H1 (cell line): ENCODE measurements around the gene KPNA3. TPM values are rescaled to one million over a fixed set of nuclear protein-coding genes. Genes with fewer than 3 reads are reported as not detected.

Source experiments
- CTCF ChIA-PET: fragments of 300-600 bp; sonication (Branson Sonifier 250); formaldehyde crosslinking; loops from one replicate; lab custom pipeline; 2021; ENCODE audit not compliant: partially characterized antibody; lab: Charles Lee
- POLR2A ChIA-PET: fragments of 300-600 bp; sonication (Branson Sonifier 250); formaldehyde crosslinking; loops from one replicate; lab custom pipeline; 2021; ENCODE audit warnings: inconsistent platforms; ENCODE audit not compliant: partially characterized antibody; lab: Charles Lee
- DNase-seq, 2 experiments: peaks; one replicate each; pipeline versions ENCODE4 v3.0.0 to v3.0.0-alpha.2; 2010 to 2022; ENCODE audit warnings: low spot score in 2 of 2, low read depth in 1 of 2, mixed read lengths in 1 of 2
- FAIRE-seq: peaks from 2 replicates; lab custom pipeline; 2011; peaks lifted over from hg19 to GRCh38; lab: Jason Lieb, UNC
- H2AFZ ChIP-seq: 2 replicates; pipeline ENCODE4 v1.8.1; 2012; ENCODE audit warnings: low read length, inconsistent platforms
- H2AK5ac ChIP-seq: 2 replicates; pipeline ENCODE4 v1.6.1; 2013; ENCODE audit warnings: low read depth, low read length
- H2BK120ac ChIP-seq: replicated peaks from 2 replicates; pipeline ENCODE3; 2013; ENCODE audit warnings: low read depth, low read length, inconsistent platforms
- H2BK12ac ChIP-seq: 2 replicates; pipeline ENCODE4 v1.6.1; 2013; ENCODE audit warnings: low read depth, low read length
- H2BK15ac ChIP-seq: 2 replicates; pipeline ENCODE4 v1.6.1; 2013; ENCODE audit warnings: low read length
- H2BK20ac ChIP-seq: 2 replicates; pipeline ENCODE4 v1.6.1; 2013; ENCODE audit warnings: low read length
- H2BK5ac ChIP-seq: 2 replicates; pipeline ENCODE4 v1.6.1; 2013; ENCODE audit warnings: low read depth, low read length
- H3K14ac ChIP-seq: 2 replicates; pipeline ENCODE4 v1.6.1; 2013; ENCODE audit warnings: inconsistent platforms; ENCODE audit not compliant: insufficient read length
- H3K18ac ChIP-seq: 2 replicates; pipeline ENCODE4 v1.6.1; 2013; ENCODE audit warnings: low read length; ENCODE audit errors: extremely low read depth
- H3K23ac ChIP-seq: 2 replicates; pipeline ENCODE4 v1.6.1; 2013; ENCODE audit warnings: inconsistent platforms; ENCODE audit not compliant: insufficient read length
- H3K23me2 ChIP-seq: 2 replicates; pipeline ENCODE4 v1.6.1; 2013; ENCODE audit warnings: low read depth, low read length
- H3K27ac ChIP-seq: 2 replicates; pipeline ENCODE4 v1.6.1; 2011; ENCODE audit warnings: low read depth, low read length, inconsistent platforms
- H3K27me3 ChIP-seq, 4 experiments: replicated peaks in 1 of 4; 1 replicate in 1 of 4; 2 replicates in 3 of 4; pipeline versions ENCODE4 v1.6.1 to v1.8.1; 2011 to 2013; ENCODE audit warnings: low read length in 3 of 4, mild to moderate bottlenecking in 3 of 4, inconsistent platforms in 2 of 4, mixed read lengths in 2 of 4, moderate library complexity in 1 of 4; ENCODE audit not compliant: control insufficient read depth in 3 of 4, insufficient read depth in 3 of 4; ENCODE audit errors: extremely low read depth in 1 of 4
- H3K36me3 ChIP-seq, 4 experiments: 2 replicates each; pipeline versions ENCODE4 v1.6.1 to v1.8.1; 2011 to 2013; ENCODE audit warnings: mild to moderate bottlenecking in 4 of 4, low read length in 3 of 4, moderate library complexity in 2 of 4, control low read depth in 1 of 4, inconsistent platforms in 1 of 4; ENCODE audit not compliant: insufficient read depth in 4 of 4, control insufficient read depth in 2 of 4
- H3K4ac ChIP-seq: replicated peaks from 2 replicates; pipeline ENCODE3; 2013; ENCODE audit warnings: low read length, low read depth, mixed read lengths, inconsistent platforms; ENCODE audit not compliant: insufficient read length
- H3K4me1 ChIP-seq, 4 experiments: replicated peaks in 1 of 4; 1 replicate in 1 of 4; 2 replicates in 3 of 4; pipeline versions ENCODE4 v1.6.1 to v1.8.1; 2011 to 2013; ENCODE audit warnings: low read length in 3 of 4, inconsistent platforms in 2 of 4, mixed read lengths in 1 of 4; ENCODE audit not compliant: insufficient read depth in 4 of 4, control insufficient read depth in 3 of 4
- H3K4me2 ChIP-seq, 2 experiments: 2 replicates each; pipeline versions ENCODE4 v1.6.1 to v1.8.1; 2011 to 2013; ENCODE audit warnings: low read depth in 2 of 2, low read length in 2 of 2, control low read depth in 1 of 2, inconsistent platforms in 1 of 2, mild to moderate bottlenecking in 1 of 2; ENCODE audit not compliant: insufficient read depth in 1 of 2
- H3K4me3 ChIP-seq, 4 experiments: fragments of 200-600, 300-600 bp in 1 of 4; sonication (generic), shearing (Covaris generic), sonication (Bioruptor Twin) in 1 of 4; 2 replicates each; pipeline versions ENCODE4 v1.5.1 to v1.8.1; 2011 to 2016; ENCODE audit warnings: low read length in 4 of 4, low read depth in 3 of 4, control low read depth in 2 of 4, inconsistent platforms in 2 of 4, mild to moderate bottlenecking in 2 of 4, mixed read lengths in 1 of 4, moderate library complexity in 1 of 4; ENCODE audit not compliant: insufficient read depth in 2 of 4; ENCODE audit errors: extremely low read depth in 1 of 4
- H3K56ac ChIP-seq: replicated peaks from 2 replicates; pipeline ENCODE3; 2013; ENCODE audit warnings: low read depth, mild to moderate bottlenecking, mixed read lengths, low read length, inconsistent platforms; ENCODE audit not compliant: insufficient read length
- H3K79me1 ChIP-seq: 2 replicates; pipeline ENCODE4 v1.6.1; 2013; ENCODE audit warnings: low read depth, low read length, control low read depth
- H3K79me2 ChIP-seq, 2 experiments: 2 replicates each; pipeline versions ENCODE4 v1.6.1 to v1.8.1; 2012 to 2013; ENCODE audit warnings: low read length in 2 of 2, mild to moderate bottlenecking in 2 of 2, inconsistent platforms in 1 of 2; ENCODE audit not compliant: insufficient read depth in 2 of 2, control insufficient read depth in 1 of 2
- H3K9ac ChIP-seq, 4 experiments: replicated peaks in 1 of 4; 1 replicate in 1 of 4; 2 replicates in 3 of 4; pipeline versions ENCODE4 v1.6.1 to v1.8.1; 2011 to 2013; ENCODE audit warnings: low read depth in 3 of 4, low read length in 3 of 4, control low read depth in 2 of 4, mild to moderate bottlenecking in 2 of 4, moderate library complexity in 2 of 4, inconsistent platforms in 1 of 4; ENCODE audit errors: extremely low read depth in 1 of 4
- H3K9me3 ChIP-seq, 2 experiments: 2 replicates each; pipeline versions ENCODE4 v1.6.1 to v1.8.1; 2012 to 2013; ENCODE audit warnings: mild to moderate bottlenecking in 2 of 2, moderate library complexity in 2 of 2, control low read depth in 1 of 2, inconsistent platforms in 1 of 2, low read depth in 1 of 2, low read length in 1 of 2, mixed read lengths in 1 of 2; ENCODE audit not compliant: insufficient read depth in 2 of 2
- H4K20me1 ChIP-seq, 2 experiments: replicated peaks in 1 of 2; 2 replicates each; pipeline versions ENCODE3 to v1.8.1; 2011 to 2013; ENCODE audit warnings: inconsistent platforms in 2 of 2, low read length in 2 of 2, mild to moderate bottlenecking in 1 of 2; ENCODE audit not compliant: insufficient read depth in 2 of 2, control insufficient read depth in 1 of 2
- H4K5ac ChIP-seq: 2 replicates; pipeline ENCODE4 v1.6.1; 2013; ENCODE audit warnings: low read length, low read depth, mixed read lengths, inconsistent platforms; ENCODE audit not compliant: insufficient read length
- H4K8ac ChIP-seq: 2 replicates; pipeline ENCODE4 v1.8.0; 2013; ENCODE audit warnings: mild to moderate bottlenecking, moderate library complexity, low read length, inconsistent platforms; ENCODE audit not compliant: insufficient read depth; ENCODE audit errors: extremely low read depth
- H4K91ac ChIP-seq: replicated peaks from 2 replicates; pipeline ENCODE3; 2013; ENCODE audit warnings: low read length, mixed read lengths, inconsistent platforms; ENCODE audit not compliant: insufficient read length
- ATF3 ChIP-seq: IDR thresholded peaks from 2 replicates; pipeline ENCODE4 v1.6.1; 2011; ENCODE audit warnings: low read depth, mild to moderate bottlenecking, low read length; ENCODE audit not compliant: insufficient read depth
- TEAD4 ChIP-seq: IDR thresholded peaks from 2 replicates; pipeline ENCODE4 v1.6.1; 2012; ENCODE audit warnings: low read depth, low read length, inconsistent platforms, mixed read lengths
- WGBS, 2 experiments: shearing (Covaris generic) in 1 of 2; methylation state at CpG; one replicate each; pipeline versions ENCODE4 v1.1.6 to v1.1.7; 2013 to 2015; ENCODE audit warnings: low lambda C conversion rate in 2 of 2, mixed read lengths in 2 of 2, inconsistent platforms in 1 of 2, low coverage in 1 of 2, missing lambda C conversion rate in 1 of 2; ENCODE audit not compliant: insufficient replicate concordance in 2 of 2, insufficient coverage in 1 of 2, insufficient read length in 1 of 2; ENCODE audit errors: extremely low coverage in 1 of 2, missing lambda C conversion rate in 1 of 2; 5-methylcytosine and 5-hydroxymethylcytosine counted together
- polyA plus RNA-seq, 7 experiments: library from polyadenylated mRNA; depleted of rRNA in 3 of 7; stranded (reverse) in 5 of 7; unstranded in 2 of 7; fragments of >200 nt in 5 of 7; fragments of 200-250 nt in 2 of 7; gene quantifications; 1 replicate in 5 of 7; 2 replicates in 1 of 7; 4 replicates in 1 of 7; pipeline versions ENCODE4 v1.2.1 to v1.2.3, GENCODE V29; 2011 to 2013; ENCODE audit warnings: missing spikeins in 2 of 7, mixed read lengths in 2 of 7
- total RNA-seq: library from RNA; stranded (reverse); fragmentation: NEBNext Ultra II Directional; extraction: Animal tissue kit (Norgen Biotek cat#: 25700); gene quantifications from 2 replicates; pipeline ENCODE4 v1.2.1, GENCODE V29; 2021

Gene KPNA3
- total and polyA plus RNA-seq, 2 of the 8 experiments (the other 6 are each of a cell fraction or from before 2014, with no cell fraction given): 21.4 to 63.2 TPM

GRCh38 chr13:49716615-49717014 is 75.9 kb downstream of the KPNA3 start:
- H3K23me2 ChIP-seq: no peaks in the 10 kb centered on the region
- H4K91ac ChIP-seq: no peak overlapping the region
- peaks cover 0 to 2% of the 10 kb centered on the region in 2 experiments for H4K20me1 ChIP-seq
- H3K18ac ChIP-seq: no peak overlapping the region
- no peak overlapping the region for H2BK12ac ChIP-seq
- no peak overlapping the region for H4K5ac ChIP-seq
- no peak overlapping the region for H3K9ac ChIP-seq
- H3K79me1 ChIP-seq: no peaks in the 10 kb centered on the region
- H3K56ac ChIP-seq: no peak overlapping the region
- DNase-seq: no peak
- H2BK120ac ChIP-seq: no peak overlapping the region
- H2BK5ac ChIP-seq: no peak overlapping the region
- CTCF ChIA-PET: no interaction called here
- H3K14ac ChIP-seq: no peak overlapping the region
- TF ChIP-seq TEAD4: peak; percentile 89
- no peak for TF ChIP-seq ATF3
- TF ChIP-seq, all 59 proteins: peak for 1
- no peak overlapping the region; a peak in 1 of 8 replicates for H3K4me3 ChIP-seq
- H2AK5ac ChIP-seq: no peak overlapping the region
- H3K27me3 ChIP-seq: no peaks in the 10 kb centered on the region
- no peak overlapping the region for H3K23ac ChIP-seq
- peaks cover 0 to 3% of the 10 kb centered on the region in 2 experiments; a peak in 1 of 4 replicates for H3K9me3 ChIP-seq
- no peak overlapping the region for H3K4me2 ChIP-seq
- H3K79me2 ChIP-seq: no peaks in the 10 kb centered on the region
- peaks cover 0 to 32% (median 10%) of the 10 kb centered on the region in 4 experiments; a peak in 5 of 8 replicates for H3K36me3 ChIP-seq
- 85% methylated on average over 6 of the region's 6 CpGs; no CpG with 5 or more reads in 1 of the 2 experiments for WGBS, 2 experiments
- H3K4ac ChIP-seq: no peak overlapping the region
- H2BK15ac ChIP-seq: no peak overlapping the region
- no peak overlapping the region for H2AFZ ChIP-seq
- POLR2A ChIA-PET: interaction anchor here (0.6 to 1.4 kb wide), 2 partner anchors 25 to 27 kb away, joined by 3 to 5 read pairs; partner anchors contain the start of gene EBPL
- peaks cover 0 to 4% (median 0%) of the 10 kb centered on the region in 4 experiments; a peak in 2 of 7 replicates for H3K4me1 ChIP-seq
- no peak overlapping the region; the same call in 1 of the 2 replicates for H3K27ac ChIP-seq
- peak; percentile 19 for FAIRE-seq
- H4K8ac ChIP-seq: no peak overlapping the region
- no peak overlapping the region for H2BK20ac ChIP-seq
